GM12878 (cell line): ENCODE results near the gene CSTB. TPM values are rescaled to one million over a fixed set of nuclear protein-coding genes. Genes with fewer than 3 reads are reported as not detected.

Source experiments
- BCLAF1 ChIP-seq: fragments of 450-650 bp; IDR thresholded peaks from 2 replicates; pipeline ENCODE4 v1.6.1; 2017; ENCODE audit warnings: antibody characterized with exemption, mild to moderate bottlenecking, moderate library complexity
- CBX3 ChIP-seq: fragments of 200-600 bp; sonication (generic); IDR thresholded peaks from 2 replicates; pipeline ENCODE4 v1.6.1; 2016; ENCODE audit warnings: low read depth, borderline replicate concordance
- ESRRA ChIP-seq: IDR thresholded peaks from 2 replicates; pipeline ENCODE4 v1.6.1; 2012; ENCODE audit warnings: mild to moderate bottlenecking, low read length, improper control_type of control experiment
- ETV6 ChIP-seq, 2 experiments: fragments of 450-650 bp in 1 of 2; IDR thresholded peaks in 1 of 2; conservative IDR thresholded peaks in 1 of 2; 2 replicates each; pipeline ENCODE4 v1.6.1; 2014; ENCODE audit warnings: antibody characterized with exemption in 1 of 2, borderline replicate concordance in 1 of 2, low read depth in 1 of 2, mild to moderate bottlenecking in 1 of 2, moderate library complexity in 1 of 2
- HCFC1 ChIP-seq: fragments of 150-350 bp; IDR thresholded peaks from 2 replicates; pipeline ENCODE4 v1.6.1; 2014; ENCODE audit warnings: low read length
- HDAC2 ChIP-seq: fragments of 200-600 bp; sonication (generic); IDR thresholded peaks from 2 replicates; pipeline ENCODE4 v1.6.1; 2017
- HDAC6 ChIP-seq: fragments of 200-600 bp; sonication (generic); IDR thresholded peaks from one replicate; pipeline ENCODE4 v1.8.0; 2017; ENCODE audit warnings: antibody characterized with exemption; ENCODE audit not compliant: unreplicated experiment
- JUNB ChIP-seq: IDR thresholded peaks from 2 replicates; pipeline ENCODE4 v1.6.1; 2016; ENCODE audit warnings: antibody characterized with exemption, mild to moderate bottlenecking
- KAT2A ChIP-seq: conservative IDR thresholded peaks from 2 replicates; pipeline ENCODE4 v1.6.1; 2011; ENCODE audit warnings: low read depth, low read length; ENCODE audit not compliant: control insufficient read depth
- KDM1A ChIP-seq: fragments of 200-600 bp; sonication (generic); IDR thresholded peaks from 2 replicates; pipeline ENCODE4 v1.6.1; 2016; ENCODE audit warnings: borderline replicate concordance
- KLF5 ChIP-seq: fragments of 450-650 bp; IDR thresholded peaks from 2 replicates; pipeline ENCODE4 v1.6.1; 2014; ENCODE audit warnings: mild to moderate bottlenecking; ENCODE audit not compliant: partially characterized antibody
- LARP7 ChIP-seq: fragments of 450-650 bp; IDR thresholded peaks from 2 replicates; pipeline ENCODE4 v1.6.1; 2017; ENCODE audit warnings: mild to moderate bottlenecking
- NBN ChIP-seq: fragments of 450-650 bp; IDR thresholded peaks from 2 replicates; pipeline ENCODE4 v1.6.1; 2016
- NFXL1 ChIP-seq: fragments of 450-650 bp; IDR thresholded peaks from 2 replicates; pipeline ENCODE4 v1.6.1; 2017; ENCODE audit warnings: antibody characterized with exemption, mild to moderate bottlenecking, borderline replicate concordance
- NRF1 ChIP-seq: conservative IDR thresholded peaks from 2 replicates; pipeline ENCODE4 v1.6.1; 2011; ENCODE audit warnings: mild to moderate bottlenecking, low read depth, low read length, improper control_type of control experiment
- RB1 ChIP-seq: fragments of 450-650 bp; formaldehyde crosslinking; IDR thresholded peaks from 2 replicates; pipeline ENCODE4 v1.6.1; 2017; ENCODE audit warnings: mild to moderate bottlenecking, borderline replicate concordance
- RUNX3 ChIP-seq: IDR thresholded peaks from 2 replicates; pipeline ENCODE4 v1.6.1; 2012; ENCODE audit warnings: low read length, inconsistent platforms
- SIX5 ChIP-seq: IDR thresholded peaks from 2 replicates; pipeline ENCODE4 v1.6.1; 2011; ENCODE audit warnings: mild to moderate bottlenecking, low read depth, low read length, moderate library complexity; ENCODE audit not compliant: severe bottlenecking
- SMAD5 ChIP-seq: IDR thresholded peaks from 2 replicates; pipeline ENCODE4 v1.6.1; 2016; ENCODE audit warnings: antibody characterized with exemption, low read depth
- YBX1 ChIP-seq: fragments of 450-650 bp; IDR thresholded peaks from 2 replicates; pipeline ENCODE4 v1.6.1; 2016; ENCODE audit warnings: antibody characterized with exemption
- ZNF207 ChIP-seq: fragments of 450-650 bp; IDR thresholded peaks from 2 replicates; pipeline ENCODE4 v1.6.1; 2014; ENCODE audit warnings: antibody characterized with exemption, mild to moderate bottlenecking, borderline replicate concordance
- ZNF24 ChIP-seq: fragments of 450-650 bp; IDR thresholded peaks from 2 replicates; pipeline ENCODE4 v1.6.1; 2017; ENCODE audit warnings: antibody characterized with exemption, mild to moderate bottlenecking
- ZNF274 ChIP-seq: IDR thresholded peaks from one replicate; pipeline ENCODE4 v1.8.0; 2011; ENCODE audit not compliant: insufficient read length, insufficient read depth
- polyA plus RNA-seq, 11 experiments: library from polyadenylated mRNA; depleted of rRNA in 4 of 11; unstranded in 6 of 11; stranded (reverse) in 5 of 11; fragments of >200 nt; fragmentation: Nextera tagmentation in 4 of 11; fragmentation: Illumina TruSeq in 1 of 11; extraction: Ambion mirVana in 4 of 11; extraction: Trizol in 1 of 11; gene quantifications; 1 replicate in 1 of 11; 2 replicates in 10 of 11; pipeline versions ENCODE4 v1.2.1 to v1.2.3, GENCODE V29; 2011 to 2016; ENCODE audit warnings: inconsistent platforms in 2 of 11, missing spikeins in 2 of 11, low read depth in 1 of 11
- total RNA-seq, 4 experiments: library from RNA; depleted of rRNA in 3 of 4; stranded (reverse); fragments of >200 nt in 3 of 4; fragmentation: Illumina TruSeq in 1 of 4; extraction: Trizol in 1 of 4; gene quantifications; 2 replicates each; pipeline versions ENCODE4 v1.2.1 to v1.2.3, GENCODE V29; 2013 to 2021
- TF ChIP-seq, protein P1 (sequence below): fragments of 150-350 bp; IDR thresholded peaks from 2 replicates; pipeline ENCODE4 v1.6.1; 2014; ENCODE audit warnings: mild to moderate bottlenecking, low read depth, low read length
- TF ChIP-seq, protein P2 (sequence below): fragments of 450-650 bp; IDR thresholded peaks from 2 replicates; pipeline ENCODE4 v1.6.1; 2017; ENCODE audit warnings: borderline replicate concordance
- TF ChIP-seq, protein P3 (sequence below): IDR thresholded peaks from 2 replicates; pipeline ENCODE4 v1.6.1; 2011; ENCODE audit warnings: low read depth, mild to moderate bottlenecking, low read length, moderate library complexity, borderline replicate concordance; ENCODE audit errors: extremely low read depth

Gene CSTB
- total and polyA plus RNA-seq, 10 of the 15 experiments (the other 5 are each of a cell fraction or from before 2014, with no cell fraction given), result 12.5 to 82.7 (median 41.9) TPM

GRCh38 chr21:43805275-43805800, 29.2 kb upstream of the CSTB start (continued):
- TF ChIP-seq BCLAF1 (no peak), NRF1 (0 out of 2 replicates have a peak, but pooled peaks have one; percentile 34), JUNB (peak; percentile 37; the same call in 1 of the 2 replicates), SMAD5 (no peak), HDAC2 (no peak), ESRRA (no peak), HDAC6 (no peak), SIX5 (peak; percentile 7), ZNF24 (peak; percentile 86), KLF5 (peak; percentile 58), RB1 (peak; percentile 77; the same call in 1 of the 2 replicates), ETV6 (conservative IDR thresholded peaks at IDR 0.05 in 1 of 2, IDR thresholded peaks at IDR 0.05 in 1 of 2; ENCODE audit: borderline replicate concordance in 1 of 2, low read depth in 1 of 2) (peak in 1 of 2 experiments; percentile 16; a peak in 1 of 4 replicates), HCFC1 (no peak), ZNF207 (peak; percentile 60; the same call in 1 of the 2 replicates), RUNX3 (no peak), NBN (peak; percentile 90; the same call in 1 of the 2 replicates), NFXL1 (no peak), LARP7 (no peak), KDM1A (no peak), KAT2A (no peak), YBX1 (peak; percentile 86; the same call in 1 of the 2 replicates), CBX3 (no peak), ZNF274 (no peak)
- TF ChIP-seq, protein P1, sequence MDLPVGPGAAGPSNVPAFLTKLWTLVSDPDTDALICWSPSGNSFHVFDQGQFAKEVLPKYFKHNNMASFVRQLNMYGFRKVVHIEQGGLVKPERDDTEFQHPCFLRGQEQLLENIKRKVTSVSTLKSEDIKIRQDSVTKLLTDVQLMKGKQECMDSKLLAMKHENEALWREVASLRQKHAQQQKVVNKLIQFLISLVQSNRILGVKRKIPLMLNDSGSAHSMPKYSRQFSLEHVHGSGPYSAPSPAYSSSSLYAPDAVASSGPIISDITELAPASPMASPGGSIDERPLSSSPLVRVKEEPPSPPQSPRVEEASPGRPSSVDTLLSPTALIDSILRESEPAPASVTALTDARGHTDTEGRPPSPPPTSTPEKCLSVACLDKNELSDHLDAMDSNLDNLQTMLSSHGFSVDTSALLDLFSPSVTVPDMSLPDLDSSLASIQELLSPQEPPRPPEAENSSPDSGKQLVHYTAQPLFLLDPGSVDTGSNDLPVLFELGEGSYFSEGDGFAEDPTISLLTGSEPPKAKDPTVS, result peak; percentile 97
- TF ChIP-seq, protein P2, sequence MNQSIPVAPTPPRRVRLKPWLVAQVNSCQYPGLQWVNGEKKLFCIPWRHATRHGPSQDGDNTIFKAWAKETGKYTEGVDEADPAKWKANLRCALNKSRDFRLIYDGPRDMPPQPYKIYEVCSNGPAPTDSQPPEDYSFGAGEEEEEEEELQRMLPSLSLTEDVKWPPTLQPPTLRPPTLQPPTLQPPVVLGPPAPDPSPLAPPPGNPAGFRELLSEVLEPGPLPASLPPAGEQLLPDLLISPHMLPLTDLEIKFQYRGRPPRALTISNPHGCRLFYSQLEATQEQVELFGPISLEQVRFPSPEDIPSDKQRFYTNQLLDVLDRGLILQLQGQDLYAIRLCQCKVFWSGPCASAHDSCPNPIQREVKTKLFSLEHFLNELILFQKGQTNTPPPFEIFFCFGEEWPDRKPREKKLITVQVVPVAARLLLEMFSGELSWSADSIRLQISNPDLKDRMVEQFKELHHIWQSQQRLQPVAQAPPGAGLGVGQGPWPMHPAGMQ, result no peak
- TF ChIP-seq, protein P3, sequence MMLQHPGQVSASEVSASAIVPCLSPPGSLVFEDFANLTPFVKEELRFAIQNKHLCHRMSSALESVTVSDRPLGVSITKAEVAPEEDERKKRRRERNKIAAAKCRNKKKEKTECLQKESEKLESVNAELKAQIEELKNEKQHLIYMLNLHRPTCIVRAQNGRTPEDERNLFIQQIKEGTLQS, result no peak
